ENCODE measurements around the gene NLRP12. TPM values are rescaled to one million over a fixed set of nuclear protein-coding genes. Genes with fewer than 3 reads are reported as not detected.

NLRP12 gene
- total RNA-seq, 1 donor from 2014 or later, result not detected

DNA sequence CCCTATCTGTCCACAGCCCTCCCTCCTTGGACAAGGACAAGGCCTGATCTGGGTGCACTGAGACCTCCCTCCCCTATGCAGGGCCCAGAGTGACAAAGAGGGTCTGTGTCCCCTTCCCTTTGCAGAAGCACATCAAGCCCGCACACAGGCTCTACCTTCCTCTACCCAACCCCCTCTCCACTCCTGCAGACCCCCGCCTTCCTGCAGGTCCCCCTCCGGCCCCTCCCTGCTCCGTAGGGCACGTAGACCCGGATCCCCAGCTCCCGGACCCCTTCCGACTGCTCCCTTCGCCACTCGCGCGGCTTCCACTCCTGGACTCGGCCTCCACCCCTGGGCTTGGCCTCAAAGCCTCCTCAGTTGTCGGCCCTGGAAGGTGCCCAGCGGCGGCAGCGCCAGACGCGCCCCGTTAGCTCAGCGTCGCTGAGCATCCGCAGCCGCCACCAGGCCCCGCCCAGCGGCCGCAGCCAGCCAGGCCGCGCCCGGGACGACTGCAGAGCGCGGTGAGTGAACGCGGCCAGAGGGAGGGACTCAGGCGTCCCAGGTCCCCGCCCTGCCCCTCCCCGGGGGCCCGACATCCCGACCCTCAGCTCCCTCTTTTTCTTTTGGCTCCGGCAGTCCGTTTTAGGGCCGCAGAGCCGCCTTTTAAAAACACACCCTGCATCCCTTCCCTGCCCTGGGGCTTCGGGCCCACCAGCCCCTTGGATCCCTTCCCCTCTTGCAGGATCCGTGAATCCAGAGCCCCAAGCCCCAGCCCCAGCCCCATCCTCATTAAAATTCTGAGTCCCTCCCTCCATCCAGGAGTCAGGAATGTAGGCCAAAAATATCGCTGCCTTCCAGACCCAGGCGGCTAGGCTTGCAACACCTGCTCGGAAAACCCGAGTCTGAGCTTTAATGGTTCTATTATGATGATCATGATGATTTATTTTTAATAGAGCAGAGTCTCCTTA, 42.1 kb upstream of the NLRP12 start:
- Histone ChIP-seq H3K27me3 (ENCODE audit: control insufficient read depth, insufficient read depth, low read length) (no peaks in the 10 kb centered on the region), H3K4me3 (ENCODE audit: low read depth, low read length) (no peak overlapping the region), H3K36me3 (ENCODE audit: control insufficient read depth, insufficient read depth, low read length) (no peaks in the 10 kb centered on the region)
- TF ChIP-seq, protein P1, sequence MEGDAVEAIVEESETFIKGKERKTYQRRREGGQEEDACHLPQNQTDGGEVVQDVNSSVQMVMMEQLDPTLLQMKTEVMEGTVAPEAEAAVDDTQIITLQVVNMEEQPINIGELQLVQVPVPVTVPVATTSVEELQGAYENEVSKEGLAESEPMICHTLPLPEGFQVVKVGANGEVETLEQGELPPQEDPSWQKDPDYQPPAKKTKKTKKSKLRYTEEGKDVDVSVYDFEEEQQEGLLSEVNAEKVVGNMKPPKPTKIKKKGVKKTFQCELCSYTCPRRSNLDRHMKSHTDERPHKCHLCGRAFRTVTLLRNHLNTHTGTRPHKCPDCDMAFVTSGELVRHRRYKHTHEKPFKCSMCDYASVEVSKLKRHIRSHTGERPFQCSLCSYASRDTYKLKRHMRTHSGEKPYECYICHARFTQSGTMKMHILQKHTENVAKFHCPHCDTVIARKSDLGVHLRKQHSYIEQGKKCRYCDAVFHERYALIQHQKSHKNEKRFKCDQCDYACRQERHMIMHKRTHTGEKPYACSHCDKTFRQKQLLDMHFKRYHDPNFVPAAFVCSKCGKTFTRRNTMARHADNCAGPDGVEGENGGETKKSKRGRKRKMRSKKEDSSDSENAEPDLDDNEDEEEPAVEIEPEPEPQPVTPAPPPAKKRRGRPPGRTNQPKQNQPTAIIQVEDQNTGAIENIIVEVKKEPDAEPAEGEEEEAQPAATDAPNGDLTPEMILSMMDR (IDR thresholded peaks at IDR 0.05; ENCODE audit: insufficient read depth, low read length, severe bottlenecking), result no peak
- no peak for DNase-seq (ENCODE audit: low read depth)
- no peak for FAIRE-seq

DNA sequence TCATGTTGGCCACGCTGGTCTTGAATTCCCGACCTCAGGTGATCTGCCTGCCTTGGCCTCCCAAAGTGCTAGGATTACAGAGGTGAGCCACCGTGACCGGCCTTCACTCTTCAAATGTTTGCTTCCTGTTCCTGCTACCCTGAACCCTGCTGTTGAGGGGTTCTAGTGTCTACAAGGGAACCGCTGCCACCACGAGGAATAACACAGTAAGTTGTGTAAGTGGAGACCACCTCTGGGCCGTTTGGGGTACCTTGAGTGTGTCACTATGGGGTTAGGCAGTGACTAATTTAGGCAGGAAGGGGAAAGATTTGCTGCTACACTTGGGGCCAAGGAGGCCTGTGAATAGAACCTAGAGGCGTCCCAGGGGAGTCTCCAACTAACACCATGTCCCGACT, 41.4 kb upstream of the NLRP12 start:
- FAIRE-seq, result no peak
- DNase-seq (ENCODE audit: low read depth), result no peak
- no peaks in the 10 kb centered on the region for H3K27me3 ChIP-seq (ENCODE audit: control insufficient read depth, insufficient read depth, low read length)
- TF ChIP-seq, protein P1 (IDR thresholded peaks at IDR 0.05; ENCODE audit: insufficient read depth, low read length, severe bottlenecking), result no peak
- H3K36me3 ChIP-seq (ENCODE audit: control insufficient read depth, insufficient read depth, low read length), result no peaks in the 10 kb centered on the region
- no peak overlapping the region for H3K4me3 ChIP-seq (ENCODE audit: low read depth, low read length)

DNA sequence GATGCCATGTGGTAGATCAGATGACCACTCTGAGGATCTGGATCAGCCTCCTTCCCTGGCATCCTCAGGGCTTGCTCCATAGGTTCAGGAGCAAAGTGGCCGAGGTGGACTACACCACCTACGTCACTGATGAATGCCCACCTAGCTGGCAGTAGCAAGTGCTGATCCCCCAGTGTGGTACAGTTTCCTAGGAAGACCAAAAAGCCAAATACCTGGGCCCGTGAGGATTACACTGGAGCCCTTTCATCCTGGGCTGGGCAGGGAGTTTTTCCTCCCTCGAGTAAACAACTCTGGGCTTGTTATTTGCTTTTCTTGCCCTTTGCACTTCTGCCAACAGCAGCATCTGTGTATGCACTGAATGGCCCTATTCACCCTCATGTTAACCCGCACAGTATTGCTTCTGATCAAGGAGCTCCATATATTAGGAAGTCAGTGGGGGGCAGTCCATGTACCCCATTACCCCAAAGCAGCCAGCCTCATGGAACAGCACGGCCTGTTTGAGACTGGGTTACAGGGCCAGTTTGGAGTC, 40.3 kb upstream of the NLRP12 start:
- FAIRE-seq, result peak; percentile 36
- Histone ChIP-seq H3K4me3 (ENCODE audit: low read depth, low read length) (no peak overlapping the region), H3K27me3 (ENCODE audit: control insufficient read depth, insufficient read depth, low read length) (no peaks in the 10 kb centered on the region), H3K36me3 (ENCODE audit: control insufficient read depth, insufficient read depth, low read length) (no peaks in the 10 kb centered on the region)
- DNase-seq (ENCODE audit: low read depth), result no peak
- TF ChIP-seq, protein P1 (IDR thresholded peaks at IDR 0.05; ENCODE audit: insufficient read depth, low read length, severe bottlenecking), result no peak

DNA sequence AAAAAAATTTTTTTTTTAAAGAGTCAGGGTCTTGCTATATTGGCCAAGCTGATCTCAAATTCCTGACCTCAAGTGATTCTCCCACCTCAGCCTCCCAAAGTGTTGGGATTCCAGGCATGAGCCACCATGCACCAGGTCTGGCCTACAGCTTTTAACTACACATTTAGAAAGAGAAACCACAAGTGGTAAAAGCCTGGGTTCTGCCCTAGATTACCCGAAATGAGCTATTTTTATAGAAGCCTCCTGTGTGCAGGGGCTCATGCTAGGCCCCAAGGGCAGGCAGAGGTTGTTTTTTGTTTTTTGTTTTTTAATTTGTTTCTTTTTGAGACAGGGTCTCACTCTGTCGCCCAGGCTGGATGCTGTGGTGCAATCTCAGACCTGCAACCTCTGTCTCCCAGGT, 29.6 kb upstream of the NLRP12 start:
- Histone ChIP-seq H3K27me3 (ENCODE audit: control insufficient read depth, insufficient read depth, low read length) (peaks cover 2% of the 10 kb centered on the region), H3K4me3 (ENCODE audit: low read depth, low read length) (no peak overlapping the region), H3K36me3 (ENCODE audit: control insufficient read depth, insufficient read depth, low read length) (no peaks in the 10 kb centered on the region)
- FAIRE-seq, result no peak
- no peak for DNase-seq (ENCODE audit: low read depth)
- TF ChIP-seq, protein P1 (IDR thresholded peaks at IDR 0.05; ENCODE audit: insufficient read depth, low read length, severe bottlenecking), result no peak

DNA sequence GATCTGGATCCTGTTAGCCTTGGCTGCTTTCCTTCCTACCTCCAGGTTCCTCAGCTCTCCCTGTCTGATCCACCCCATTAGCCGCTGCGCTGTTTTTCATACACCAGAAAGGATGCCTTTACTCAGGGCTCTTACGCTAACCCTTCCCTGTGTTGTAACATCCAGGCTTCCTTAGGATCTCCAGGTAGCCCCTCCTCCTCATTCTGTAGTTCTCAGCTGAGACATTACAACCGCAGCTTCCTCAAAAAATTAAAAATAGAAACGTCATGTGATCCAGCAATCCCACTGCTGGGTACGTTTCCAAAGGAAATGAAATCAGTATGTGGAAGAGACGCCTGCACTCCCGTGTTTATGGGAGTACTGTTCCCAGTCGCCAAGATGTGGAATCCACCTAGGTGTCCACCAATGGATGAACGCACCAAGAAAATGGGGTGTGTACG, 25.1 kb upstream of the NLRP12 start:
- peaks cover 2% of the 10 kb centered on the region for H3K27me3 ChIP-seq (ENCODE audit: control insufficient read depth, insufficient read depth, low read length)
- TF ChIP-seq, protein P1 (IDR thresholded peaks at IDR 0.05; ENCODE audit: insufficient read depth, low read length, severe bottlenecking), result no peak
- H3K36me3 ChIP-seq (ENCODE audit: control insufficient read depth, insufficient read depth, low read length), result no peaks in the 10 kb centered on the region
- DNase-seq (ENCODE audit: low read depth) (no peak), FAIRE-seq (no peak)
- no peak overlapping the region for H3K4me3 ChIP-seq (ENCODE audit: low read depth, low read length)

Data from bronchial epithelial cell (primary cell).